T-helper 2 cell (primary cell): ENCODE measurements around the gene NRCAM.
A peak's percentile ranks its signal among the peaks of the same experiment; 100 is the strongest.
"Not testable (repeated sequence)": the region's sequence is repeated elsewhere in the genome, so short reads cannot be mapped to it uniquely, and the experiment has no call there.

Source experiments
- DNase-seq, 5 experiments: peaks; one replicate each; pipeline versions ENCODE4 v3.0.0 to v3.0.0-alpha.2; 2012 to 2022

The NRCAM gene

DNA sequence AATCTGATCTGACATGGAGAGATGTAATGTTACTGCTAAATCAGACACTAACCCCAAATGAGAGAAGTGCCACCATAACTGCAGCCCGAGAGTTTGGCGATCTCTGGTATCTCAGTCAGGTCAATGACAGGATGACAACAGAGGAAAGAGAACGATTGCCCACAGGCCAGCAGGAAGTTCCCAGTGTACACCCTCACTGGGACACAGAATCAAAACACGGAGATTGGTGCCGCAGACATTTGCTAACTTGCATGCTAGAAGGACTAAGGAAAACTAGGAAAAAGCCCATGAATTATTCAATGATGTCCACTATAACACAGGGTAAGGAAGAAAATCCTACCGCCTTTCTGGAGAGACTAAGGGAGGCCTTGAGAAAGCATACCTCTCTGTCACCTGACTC is 115.8 kb downstream of the NRCAM start:
- not testable (repeated sequence) for DNase-seq

DNA sequence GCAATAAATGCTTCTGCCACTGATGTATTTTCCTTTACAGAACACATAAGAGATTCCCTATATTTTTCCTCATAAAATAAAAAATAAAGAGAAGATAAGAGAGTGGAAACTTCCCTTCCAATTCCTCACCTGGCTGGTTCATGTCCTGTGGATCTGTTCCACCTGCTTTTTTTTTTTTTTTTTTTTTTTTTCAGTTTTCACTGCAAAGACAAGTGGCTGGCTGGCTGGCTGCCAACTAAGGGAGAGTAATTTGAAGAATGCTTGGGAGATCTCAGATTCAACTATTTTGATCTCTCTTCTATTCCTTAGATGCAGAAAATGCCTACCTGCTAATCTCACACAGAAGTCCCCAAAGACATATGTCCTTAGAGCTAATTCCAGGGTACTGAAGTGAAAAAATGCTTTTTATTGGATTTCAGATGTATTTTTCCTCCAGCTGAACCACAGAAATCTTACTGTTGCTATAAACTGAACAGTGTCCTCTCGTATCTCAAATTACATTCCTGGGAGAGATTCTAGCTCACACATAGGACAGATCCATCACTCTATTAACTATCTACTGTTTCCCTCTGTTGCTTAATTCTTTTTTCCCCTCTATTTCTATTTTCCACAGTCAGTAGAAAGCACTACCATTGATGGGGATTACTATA is 120.8 kb downstream of the NRCAM start:
- no peak for DNase-seq

DNA sequence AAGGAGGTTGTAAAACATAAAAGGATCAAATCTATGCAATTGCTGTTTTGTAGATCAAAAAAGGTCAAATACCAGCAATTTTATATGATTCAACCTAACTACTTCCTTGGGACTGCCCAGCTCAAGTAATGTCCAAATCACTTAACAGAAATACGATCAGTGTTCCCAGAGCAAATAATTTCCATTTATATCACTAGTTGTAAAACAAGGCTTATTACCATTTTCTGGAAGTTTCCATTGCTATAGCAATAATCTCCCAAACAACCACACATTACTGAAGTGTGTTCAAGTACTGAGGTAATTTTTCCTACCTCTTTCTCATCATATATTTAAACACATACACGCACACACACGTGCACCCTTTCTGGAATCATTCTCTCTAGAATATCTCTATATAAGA is 123.3 kb downstream of the NRCAM start:
- no peak for DNase-seq

DNA sequence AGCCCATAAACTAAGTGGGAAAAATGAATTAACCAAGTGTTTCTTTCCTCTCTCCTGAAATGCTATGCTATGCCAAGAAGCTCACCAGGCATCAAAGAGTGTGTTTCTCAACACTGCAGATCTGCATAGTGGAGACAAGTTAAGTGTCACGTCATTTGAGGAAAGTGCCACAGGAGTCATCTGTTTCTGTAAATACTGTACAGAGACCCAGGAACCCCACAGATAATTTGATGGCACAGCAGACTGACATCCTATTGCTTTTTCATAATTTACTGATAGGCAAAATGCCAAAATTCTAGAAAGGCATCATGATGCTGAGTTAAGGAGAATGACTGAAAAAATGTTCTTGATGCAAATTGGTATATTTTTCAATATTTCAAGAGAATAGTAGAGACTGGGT is 124.3 kb downstream of the NRCAM start:
- DNase-seq, result no peak

DNA sequence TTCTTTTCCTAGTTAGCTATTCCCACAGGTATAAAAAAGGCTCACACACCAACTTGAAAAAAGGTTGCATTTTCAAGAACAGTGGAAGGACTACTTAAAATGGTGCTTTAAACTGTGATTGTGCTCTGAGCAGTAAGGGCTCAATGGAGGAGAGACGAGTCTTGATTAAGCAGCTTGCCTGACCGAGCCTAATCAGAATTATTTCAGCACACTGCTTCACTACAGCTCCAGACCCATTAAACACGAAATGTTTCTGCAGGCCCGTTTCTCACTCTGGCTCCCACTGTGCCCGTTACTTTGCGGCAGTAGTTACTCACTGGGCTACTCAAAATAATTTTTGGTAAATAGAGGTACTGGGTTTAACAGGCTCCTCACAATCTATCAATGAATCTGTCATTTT is 126.0 kb downstream of the NRCAM start:
- no peak for DNase-seq

DNA sequence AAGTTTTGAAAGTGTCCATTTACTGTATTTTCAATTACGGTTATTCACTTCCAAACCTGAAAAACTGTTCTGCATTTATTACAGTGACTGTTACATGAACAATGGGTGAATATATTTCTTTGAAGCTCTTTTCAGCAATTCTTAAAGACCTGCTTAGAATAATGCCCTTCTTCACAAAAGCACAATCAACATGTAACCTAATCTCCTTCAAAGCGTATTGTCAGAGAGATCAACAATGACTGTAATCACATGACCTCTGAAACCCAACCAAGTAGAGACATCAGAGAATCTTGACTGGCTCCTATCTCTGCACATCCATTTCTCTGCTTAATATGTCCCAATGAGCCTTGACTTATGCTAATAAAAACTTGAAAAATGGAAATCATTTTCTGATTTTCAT is 126.7 kb downstream of the NRCAM start:
- no peak for DNase-seq

DNA sequence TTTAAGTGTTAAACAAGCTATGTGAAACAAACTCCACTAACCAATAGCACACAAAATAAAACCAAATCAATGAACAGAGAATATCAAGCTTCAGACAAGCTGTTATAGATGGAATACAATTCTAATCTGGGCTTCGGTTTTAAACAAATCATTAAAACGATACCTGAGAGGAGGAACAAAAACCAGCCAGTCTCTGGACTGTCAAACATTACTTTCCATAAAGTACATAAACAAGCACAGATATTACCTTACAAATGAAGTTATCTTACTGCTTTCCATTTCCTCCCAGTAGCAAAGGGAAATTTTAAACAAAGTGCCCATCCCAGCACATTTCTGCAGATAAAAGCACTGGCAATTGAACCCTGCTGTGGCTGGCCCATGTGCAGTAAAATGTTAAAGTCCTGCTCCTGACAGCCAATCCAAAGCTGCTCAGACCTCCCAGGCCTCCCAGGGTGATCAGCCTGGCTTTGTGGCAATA is 128.0 kb downstream of the NRCAM start:
- DNase-seq, result no peak

DNA sequence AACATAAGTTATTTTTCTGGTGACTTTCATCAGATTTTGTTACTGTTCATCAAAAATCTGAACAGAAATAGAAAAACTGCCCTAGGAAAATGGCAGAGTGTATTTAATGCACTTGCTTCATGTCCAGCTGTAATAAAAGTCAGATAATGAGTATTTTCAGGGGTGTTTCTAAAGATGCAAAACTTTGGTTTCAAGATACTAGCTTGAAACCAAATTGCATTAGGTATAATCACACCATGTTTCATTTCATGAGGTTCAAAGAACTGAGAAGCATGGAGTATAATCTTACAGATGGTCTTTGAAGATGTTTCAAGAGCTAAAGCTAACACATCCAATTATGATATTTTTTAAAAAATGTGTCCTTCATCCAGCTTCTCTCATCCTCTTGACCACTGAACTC is 128.9 kb downstream of the NRCAM start:
- DNase-seq, result no peak

DNA sequence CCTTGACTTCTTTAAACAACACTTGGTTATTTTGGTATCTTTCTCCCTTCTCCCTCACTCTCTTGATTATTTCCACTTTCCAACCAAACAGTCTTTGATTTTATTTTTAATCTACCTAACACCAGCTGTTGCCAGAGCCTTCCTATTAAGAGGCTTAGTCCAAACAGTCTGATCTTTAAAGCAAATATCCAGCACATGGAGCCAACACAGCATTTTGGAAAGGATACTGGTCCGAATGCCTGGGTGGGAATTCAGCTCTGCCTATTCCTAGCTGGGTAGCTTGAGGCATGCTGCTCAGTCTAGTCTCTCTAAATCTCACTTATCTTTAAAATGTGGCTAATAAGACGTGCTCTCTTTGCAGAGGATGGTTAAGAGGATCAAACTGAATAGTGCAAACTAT is 129.3 kb downstream of the NRCAM start:
- DNase-seq, result no peak

DNA sequence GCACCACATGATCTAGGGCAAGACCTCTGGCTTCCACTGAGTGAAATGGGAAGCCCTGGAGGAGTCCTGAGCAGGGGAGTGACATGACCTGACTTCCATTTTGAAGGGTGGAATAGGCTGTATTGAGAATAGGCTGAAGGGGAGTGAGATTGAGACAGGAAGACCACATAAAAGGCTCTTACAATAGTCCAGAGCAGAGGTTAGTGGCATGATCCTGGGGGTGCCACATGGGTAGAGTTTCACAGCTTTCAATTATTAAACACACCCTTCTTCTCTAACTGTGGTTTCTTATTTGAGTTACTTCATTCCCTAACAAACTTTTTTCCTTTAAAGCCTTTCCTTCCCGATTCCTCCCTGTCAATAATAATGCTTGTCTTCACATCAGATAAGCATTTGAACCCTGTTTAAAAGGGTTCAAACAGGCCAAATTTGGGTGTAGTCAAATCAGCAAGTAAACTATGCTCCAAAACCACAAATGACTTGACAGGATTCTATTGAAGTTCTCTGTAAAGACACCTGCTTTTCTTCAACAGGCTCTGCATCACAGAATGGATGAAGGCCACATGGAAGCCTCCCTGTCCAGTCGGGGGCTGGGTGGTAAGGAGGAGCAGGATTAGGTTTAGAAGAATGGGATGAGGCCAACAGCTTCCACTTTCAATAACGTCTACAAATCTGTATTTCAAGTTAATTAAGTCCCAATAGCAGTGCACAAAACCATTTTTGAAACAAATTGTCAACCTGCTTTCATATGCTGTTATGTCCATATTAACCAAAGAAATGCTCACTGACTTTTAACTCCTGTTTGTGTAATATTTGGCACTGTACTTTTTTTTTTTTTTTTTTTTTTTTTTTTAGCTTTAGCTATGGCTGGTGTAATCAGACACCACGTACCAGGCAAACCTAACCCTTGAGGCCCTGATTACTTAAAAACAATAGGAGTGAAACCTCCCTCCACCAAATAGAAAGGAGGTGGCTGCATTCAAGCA is 131.9 kb downstream of the NRCAM start:
- DNase-seq, result no peak

DNA sequence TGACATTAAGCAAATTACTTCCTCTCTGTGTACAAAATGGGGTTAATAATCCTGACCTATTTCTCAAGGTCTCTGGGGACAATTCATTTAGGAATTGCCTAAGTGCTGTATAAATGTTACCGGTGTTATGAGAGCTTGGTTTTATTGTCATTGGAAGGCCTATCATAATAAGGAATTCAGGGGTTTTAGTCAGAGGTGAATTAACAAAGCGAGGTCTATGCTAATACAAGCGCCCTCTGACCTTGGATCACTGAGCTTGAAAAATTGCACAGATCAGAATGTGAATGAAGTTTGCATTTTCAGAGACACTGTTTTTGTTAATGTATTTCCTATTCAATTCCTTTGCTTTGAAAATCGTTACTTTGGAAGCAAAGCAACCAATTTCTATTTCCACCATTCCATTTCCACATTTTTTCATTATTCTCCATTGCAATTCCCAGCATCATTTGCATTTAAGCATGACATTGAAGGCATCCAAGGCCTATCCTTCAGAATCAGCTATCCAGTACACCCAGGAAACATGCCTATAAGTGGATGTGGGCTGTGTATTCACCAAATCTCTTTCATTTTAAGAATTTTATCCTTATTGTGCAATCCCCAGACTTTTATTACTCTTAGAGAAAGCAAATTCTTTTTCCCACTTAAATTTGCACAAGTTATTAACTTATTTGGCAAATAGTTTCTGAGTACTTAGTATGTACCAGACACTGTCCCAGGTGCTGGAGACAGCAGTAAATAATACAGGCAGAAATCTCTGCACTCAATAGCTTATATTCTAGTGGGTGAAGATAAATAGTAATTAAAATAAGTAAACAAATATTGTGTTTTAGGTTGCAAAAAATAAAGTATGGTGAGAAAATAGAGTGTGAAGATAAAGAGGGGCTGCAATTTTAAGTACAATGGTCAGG is 133.1 kb downstream of the NRCAM start:
- DNase-seq, result no peak

DNA sequence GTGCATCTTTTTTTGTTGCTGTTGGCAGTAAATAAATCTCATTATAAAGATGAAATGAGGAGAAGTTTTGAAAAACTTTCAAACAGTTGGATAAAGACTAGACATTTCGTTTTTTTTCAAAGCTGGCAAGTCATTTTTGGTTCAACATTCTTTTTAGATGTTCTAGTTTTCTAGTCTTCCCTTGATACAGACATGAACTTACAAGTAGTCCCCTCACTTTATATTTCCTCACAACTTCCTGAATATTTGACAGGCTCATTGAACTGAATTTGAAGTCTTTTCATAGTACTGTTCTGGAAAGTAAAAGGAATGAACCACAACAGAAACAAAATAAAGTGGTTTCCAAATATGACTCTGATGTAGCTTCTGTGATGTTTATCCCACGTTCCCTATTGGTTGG is 134.2 kb downstream of the NRCAM start:
- DNase-seq, result peak in 1 of 5 experiments; percentile 0

DNA sequence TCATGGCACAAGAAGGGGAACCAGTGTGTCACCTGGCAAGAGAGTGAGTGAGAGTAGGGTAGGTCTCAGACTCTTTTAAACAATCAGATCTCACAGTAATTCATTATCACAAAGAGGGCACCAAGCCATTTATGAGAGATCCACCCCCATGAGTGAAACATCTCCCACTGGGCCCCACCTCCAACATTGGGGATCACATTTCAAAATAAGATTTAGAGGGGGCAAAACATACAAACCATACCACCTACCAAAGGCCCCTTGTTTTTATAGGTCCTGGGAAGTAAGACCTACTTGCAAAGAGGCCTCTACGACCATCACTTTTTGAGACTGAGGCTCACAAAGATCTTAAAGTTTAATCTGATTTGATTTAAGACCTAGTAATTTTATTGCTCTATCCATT is 134.9 kb downstream of the NRCAM start:
- DNase-seq, result no peak

DNA sequence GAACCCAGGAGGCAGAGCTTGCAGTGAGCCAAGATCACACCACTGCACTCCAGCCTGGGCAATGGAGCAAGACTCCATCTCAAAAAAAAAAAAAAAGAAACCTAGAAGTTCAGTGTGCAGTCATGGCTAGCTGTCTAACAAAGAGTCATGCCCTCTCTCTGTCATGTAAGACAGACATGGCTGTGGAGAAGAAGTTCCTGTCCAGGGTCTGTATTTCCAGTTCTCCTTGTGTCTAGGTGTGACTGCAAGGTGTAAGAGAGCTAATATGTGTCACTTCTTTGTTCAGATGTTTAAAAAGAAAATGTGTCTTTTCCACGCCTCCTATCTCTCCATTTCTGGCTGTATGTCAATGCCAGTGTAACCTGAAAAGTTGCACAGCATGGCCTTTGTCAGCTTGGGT is 139.5 kb downstream of the NRCAM start:
- no peak for DNase-seq

DNA sequence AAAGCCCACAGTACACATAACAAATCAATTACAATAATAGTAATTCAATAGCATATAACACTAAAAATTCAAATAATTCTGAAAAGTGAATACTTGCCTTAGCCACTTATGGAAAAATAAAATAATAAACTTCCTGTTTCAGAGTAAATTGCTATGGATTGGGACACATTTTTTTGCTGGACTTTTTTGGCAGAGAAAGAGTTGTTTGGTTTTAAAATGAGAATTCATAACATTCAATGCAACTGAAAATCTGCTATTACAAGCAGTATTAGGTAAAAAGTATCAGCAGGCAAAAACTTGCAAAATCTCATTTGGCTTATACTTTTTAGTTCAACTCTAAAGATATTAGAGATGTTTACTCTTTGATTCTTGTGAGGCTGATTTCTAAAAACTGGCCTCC is 141.7 kb downstream of the NRCAM start:
- DNase-seq, result no peak

DNA sequence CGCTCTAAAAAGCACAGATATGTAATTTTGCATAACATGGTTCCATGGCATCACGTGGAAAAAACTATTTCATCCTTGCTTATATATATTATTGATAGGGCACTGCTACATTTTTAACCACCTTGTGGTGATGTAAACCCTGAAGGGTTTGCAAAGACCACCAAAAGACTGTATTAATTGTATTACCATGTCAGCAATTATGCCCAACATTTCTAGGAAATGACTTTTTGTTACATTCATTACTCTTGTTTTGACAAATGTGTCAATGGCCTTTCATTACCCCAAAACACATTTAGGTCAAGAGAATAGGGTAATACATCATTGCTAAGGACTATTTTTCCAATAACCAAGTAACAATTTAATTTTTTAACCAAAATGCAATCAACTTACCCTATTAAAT is 142.2 kb downstream of the NRCAM start:
- no peak for DNase-seq

DNA sequence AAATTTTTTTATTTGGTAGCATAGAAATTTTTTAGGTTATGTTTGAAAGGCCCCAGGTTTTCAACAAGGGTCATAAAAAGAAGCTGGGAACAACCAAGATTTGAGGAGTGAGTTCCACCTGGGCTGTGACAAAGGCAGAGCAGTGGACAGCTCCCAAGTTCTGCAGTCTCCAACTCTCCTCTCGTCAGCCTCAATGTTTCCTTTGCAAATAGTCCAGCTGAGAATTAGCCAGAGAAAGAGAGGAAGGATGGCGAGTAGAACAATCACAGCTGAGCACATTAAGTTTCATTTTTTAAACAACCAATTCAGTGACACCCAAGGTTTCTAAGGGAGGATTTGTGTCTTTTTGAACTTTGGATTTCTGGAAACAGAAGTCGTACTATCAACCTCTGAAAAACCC is 143.2 kb downstream of the NRCAM start:
- DNase-seq, result no peak

DNA sequence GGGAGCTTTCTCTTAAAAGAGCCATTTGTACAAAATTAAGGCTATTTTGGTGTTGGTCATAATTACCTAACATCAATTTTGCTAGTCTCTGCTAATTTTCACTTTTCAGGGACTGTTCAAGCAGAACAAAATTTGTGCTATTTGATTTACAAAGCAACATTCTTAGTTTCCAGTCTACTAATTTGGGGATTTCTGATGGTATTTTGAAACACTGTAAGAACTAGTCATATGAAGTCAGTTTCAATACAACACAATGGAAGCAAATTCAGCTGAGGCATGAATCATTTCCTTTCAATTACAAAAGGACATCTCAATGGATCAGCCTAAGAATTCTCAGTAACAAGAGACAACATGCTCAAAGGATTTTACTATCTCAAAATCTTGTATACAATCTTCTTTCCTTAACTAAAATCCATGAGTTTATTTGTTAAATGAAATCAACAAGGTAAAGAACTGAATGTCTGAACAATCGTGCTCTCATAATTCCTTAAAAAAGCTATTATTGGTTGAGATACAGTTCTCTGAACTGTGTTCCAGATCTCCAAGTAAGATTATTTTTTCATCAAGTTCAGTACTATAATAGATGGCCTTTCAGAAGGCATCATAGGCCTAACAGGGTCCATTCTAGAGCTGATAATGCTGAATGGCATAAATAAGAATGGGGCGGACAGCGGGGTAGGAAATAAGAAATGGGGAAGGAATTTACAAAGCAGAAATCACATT is 144.6 kb downstream of the NRCAM start:
- DNase-seq, result no peak

DNA sequence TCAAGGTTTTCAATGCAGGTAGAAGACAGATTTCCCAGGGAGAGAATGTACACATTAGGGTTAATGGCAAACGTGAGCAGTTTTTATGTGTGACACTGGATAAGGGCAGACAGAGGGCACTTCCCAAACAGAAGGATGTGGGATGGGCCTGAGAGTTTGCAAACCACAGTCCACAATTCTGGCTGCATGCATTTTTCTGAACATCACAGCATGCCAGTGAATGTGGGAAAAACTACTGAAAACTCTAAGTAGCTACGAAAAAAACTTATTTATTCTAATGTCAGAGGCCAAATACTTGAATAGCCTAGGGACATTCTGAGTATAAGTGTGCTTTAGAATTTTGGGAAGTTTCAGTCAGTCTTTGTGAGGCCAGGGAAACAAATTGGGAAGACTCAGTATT is 145.9 kb downstream of the NRCAM start:
- DNase-seq, result no peak

DNA sequence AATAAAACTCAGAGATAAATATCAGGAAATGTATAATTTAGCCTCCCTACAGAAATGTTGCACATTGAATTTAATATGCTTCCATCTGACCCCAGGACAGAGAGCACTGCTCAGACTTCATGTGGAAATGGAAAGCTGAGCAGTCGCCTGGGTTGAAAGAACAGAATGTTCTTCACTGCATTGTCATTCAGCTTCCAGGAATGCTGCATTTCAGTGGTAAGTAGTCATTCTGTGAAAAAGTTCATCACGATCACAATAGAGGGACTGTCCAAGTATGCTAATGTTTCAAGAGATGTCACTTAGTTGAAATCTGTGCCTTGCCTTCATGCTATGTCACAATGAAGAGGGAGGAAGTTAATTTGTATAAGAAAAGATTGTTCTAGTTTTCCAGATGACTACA is 147.3 kb downstream of the NRCAM start:
- no peak for DNase-seq

DNA sequence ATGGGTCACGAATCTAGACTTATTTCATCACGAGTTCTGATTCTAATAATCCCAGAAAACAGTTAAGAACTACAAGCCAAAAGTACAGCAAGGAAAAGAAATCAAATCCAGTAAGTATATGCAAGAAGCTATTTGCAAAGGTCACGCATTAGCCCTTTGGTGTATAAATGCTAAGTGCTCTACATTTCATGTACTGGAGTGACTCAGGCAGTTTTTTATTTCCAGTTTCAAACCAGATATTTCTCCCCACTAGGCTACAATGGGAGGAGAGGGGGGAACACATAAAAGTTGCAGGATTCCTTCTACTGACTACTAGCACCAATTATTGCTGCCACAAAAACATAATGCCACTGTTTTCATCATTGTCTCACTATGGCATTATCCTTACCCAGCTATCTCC is 148.0 kb downstream of the NRCAM start:
- DNase-seq, result no peak

DNA sequence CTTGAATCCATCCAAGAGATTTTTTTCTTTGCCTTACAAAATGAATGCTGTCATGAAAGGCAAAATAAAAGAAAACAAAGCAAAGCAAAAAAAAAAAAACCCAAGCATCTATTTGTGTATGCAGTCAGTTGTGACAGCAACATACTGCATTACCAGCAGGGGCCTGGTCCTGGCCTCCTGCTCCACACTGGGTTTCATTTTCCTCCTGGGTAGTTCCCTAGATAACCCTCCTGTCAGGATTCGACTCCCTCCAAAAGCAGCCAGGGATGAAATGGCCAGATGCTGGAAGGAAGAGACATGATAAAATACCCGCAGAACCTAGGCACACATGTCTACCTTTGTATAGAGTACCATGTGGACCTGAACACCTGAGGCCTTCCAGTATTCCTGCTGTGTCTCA is 148.6 kb downstream of the NRCAM start:
- DNase-seq, result no peak
